ENCODE measurements around the gene NIBAN1. TPM values are rescaled to one million over a fixed set of nuclear protein-coding genes. Genes with fewer than 3 reads are reported as not detected.

The NIBAN1 gene
- polyA plus RNA-seq, 3 donors, result 10.2 to 24.6 (median 12.4) TPM

DNA sequence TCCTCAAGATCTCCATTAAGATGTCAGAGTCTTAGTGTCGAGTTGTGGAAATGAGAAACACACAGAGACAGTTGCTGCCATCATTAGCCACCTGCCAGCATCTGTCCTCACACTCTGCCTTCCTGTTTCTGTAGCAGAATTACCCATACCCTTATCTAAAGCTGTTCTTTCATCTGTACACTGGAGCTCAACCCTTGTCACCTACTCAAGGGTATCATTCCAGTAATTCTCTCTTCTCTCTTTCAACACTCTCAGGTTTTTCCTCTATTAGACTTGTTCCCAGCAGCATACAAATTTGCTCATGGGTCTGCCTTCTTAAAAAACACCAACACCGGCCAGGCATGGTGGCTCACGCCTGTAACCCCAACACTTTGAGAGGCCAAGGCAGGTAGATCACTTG, 43.7 kb upstream of the NIBAN1 start:
- Histone ChIP-seq H4K20me1 (ENCODE audit: insufficient read depth, low read length) (no peaks in the 10 kb centered on the region), H3K9me3 (replicated peaks in 1 of 2; ENCODE audit: control insufficient read depth in 1 of 2, insufficient read depth in 1 of 2, low read length in 2 of 2) (no peaks in the 10 kb centered on the region)

DNA sequence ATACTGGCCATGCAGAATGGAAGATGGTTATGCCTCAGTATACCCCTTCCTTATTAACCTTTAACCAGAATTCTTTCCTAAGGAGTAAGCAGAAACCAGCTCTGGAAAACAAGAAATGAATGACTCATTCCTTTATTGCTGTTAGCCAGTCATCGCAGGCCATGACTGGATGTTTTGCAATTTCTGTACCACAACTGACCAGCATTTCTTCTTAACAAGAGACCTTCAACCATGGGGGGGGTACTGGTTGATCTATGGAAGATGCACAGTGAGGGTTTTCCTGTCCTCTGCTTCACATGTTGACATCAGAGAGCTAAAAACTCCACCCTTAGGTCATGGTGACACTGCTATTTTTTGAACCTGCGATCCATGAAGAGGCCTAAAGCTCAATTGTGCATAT, 43.0 kb upstream of the NIBAN1 start:
- peaks cover 7 to 16% of the 10 kb centered on the region in 2 donors for H3K4me1 ChIP-seq (ENCODE audit: control insufficient read depth in 1 of 2, insufficient read depth in 2 of 2, low read length in 2 of 2)
- no peak overlapping the region for H2AFZ ChIP-seq (ENCODE audit: insufficient read depth, low read depth, low read length, poor library complexity, severe bottlenecking)
- Mint-ChIP-seq H3K9me3 (peaks cover 0 to 1% (median 0%) of the 10 kb centered on the region in 7 donors), H3K27me3 (ENCODE audit: low read depth in 3 of 3) (peaks cover 0 to 4% (median 0%) of the 10 kb centered on the region in 3 donors), H3K36me3 (no peaks in the 10 kb centered on the region), H3K27ac (peak overlapping the region in 2 of 7 donors; percentile 24 to 30), H3K4me3 (no peak overlapping the region), H3K4me1 (peaks cover 18% of the 10 kb centered on the region)
- intact Hi-C loops (cut with micrococcal nuclease), result no loop called here
- no peaks in the 10 kb centered on the region for H3K79me2 ChIP-seq (ENCODE audit: insufficient read depth, low read length)
- peak; percentile 54 to 90 (median 71) for DNase-seq
- no peak overlapping the region for H3K27ac ChIP-seq (ENCODE audit: low read depth in 1 of 2, low read length in 2 of 2)
- TF ChIP-seq, protein P1, sequence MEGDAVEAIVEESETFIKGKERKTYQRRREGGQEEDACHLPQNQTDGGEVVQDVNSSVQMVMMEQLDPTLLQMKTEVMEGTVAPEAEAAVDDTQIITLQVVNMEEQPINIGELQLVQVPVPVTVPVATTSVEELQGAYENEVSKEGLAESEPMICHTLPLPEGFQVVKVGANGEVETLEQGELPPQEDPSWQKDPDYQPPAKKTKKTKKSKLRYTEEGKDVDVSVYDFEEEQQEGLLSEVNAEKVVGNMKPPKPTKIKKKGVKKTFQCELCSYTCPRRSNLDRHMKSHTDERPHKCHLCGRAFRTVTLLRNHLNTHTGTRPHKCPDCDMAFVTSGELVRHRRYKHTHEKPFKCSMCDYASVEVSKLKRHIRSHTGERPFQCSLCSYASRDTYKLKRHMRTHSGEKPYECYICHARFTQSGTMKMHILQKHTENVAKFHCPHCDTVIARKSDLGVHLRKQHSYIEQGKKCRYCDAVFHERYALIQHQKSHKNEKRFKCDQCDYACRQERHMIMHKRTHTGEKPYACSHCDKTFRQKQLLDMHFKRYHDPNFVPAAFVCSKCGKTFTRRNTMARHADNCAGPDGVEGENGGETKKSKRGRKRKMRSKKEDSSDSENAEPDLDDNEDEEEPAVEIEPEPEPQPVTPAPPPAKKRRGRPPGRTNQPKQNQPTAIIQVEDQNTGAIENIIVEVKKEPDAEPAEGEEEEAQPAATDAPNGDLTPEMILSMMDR (IDR thresholded peaks at IDR 0.05), result no peak
- H3K9ac ChIP-seq (ENCODE audit: insufficient read depth, low read length, poor library complexity, severe bottlenecking), result no peak overlapping the region
- no CpG with 5 or more reads among the region's 2 CpGs for WGBS (ENCODE audit: insufficient coverage)
- H3K4me2 ChIP-seq (replicated peaks; ENCODE audit: extremely low read depth, low read length, poor library complexity, severe bottlenecking), result no peak overlapping the region
- no peaks in the 10 kb centered on the region for H3K27me3 ChIP-seq (ENCODE audit: control insufficient read depth in 2 of 2, insufficient read depth in 2 of 2, low read length in 2 of 2)
- no peaks in the 10 kb centered on the region for H3K9me3 ChIP-seq (replicated peaks in 1 of 2; ENCODE audit: control insufficient read depth in 1 of 2, insufficient read depth in 1 of 2, low read length in 2 of 2)
- H4K20me1 ChIP-seq (ENCODE audit: insufficient read depth, low read length), result no peaks in the 10 kb centered on the region
- H3K36me3 ChIP-seq (replicated peaks in 1 of 2; ENCODE audit: control insufficient read depth in 1 of 2, insufficient read depth in 2 of 2, low read length in 2 of 2), result no peaks in the 10 kb centered on the region
- H3K4me3 ChIP-seq (replicated peaks in 1 of 3; ENCODE audit: low read depth in 2 of 3, low read length in 3 of 3), result no peak overlapping the region

More for the DNA sequence above, 43.7 kb upstream of the NIBAN1 start:
- DNase-seq, result no peak
- Histone ChIP-seq H2AFZ (ENCODE audit: insufficient read depth, low read depth, low read length, poor library complexity, severe bottlenecking) (no peak overlapping the region), H3K36me3 (replicated peaks in 1 of 2; ENCODE audit: control insufficient read depth in 1 of 2, insufficient read depth in 2 of 2, low read length in 2 of 2) (no peaks in the 10 kb centered on the region), H3K4me3 (replicated peaks in 1 of 3; ENCODE audit: low read depth in 2 of 3, low read length in 3 of 3) (no peak overlapping the region), H3K27ac (ENCODE audit: low read depth in 1 of 2, low read length in 2 of 2) (no peak overlapping the region), H3K27me3 (ENCODE audit: control insufficient read depth in 2 of 2, insufficient read depth in 2 of 2, low read length in 2 of 2) (no peaks in the 10 kb centered on the region), H3K4me2 (replicated peaks; ENCODE audit: extremely low read depth, low read length, poor library complexity, severe bottlenecking) (no peak overlapping the region), H3K9ac (ENCODE audit: insufficient read depth, low read length, poor library complexity, severe bottlenecking) (no peak overlapping the region), H3K4me1 (ENCODE audit: control insufficient read depth in 1 of 2, insufficient read depth in 2 of 2, low read length in 2 of 2) (peaks cover 7 to 16% of the 10 kb centered on the region in 2 donors), H3K79me2 (ENCODE audit: insufficient read depth, low read length) (no peaks in the 10 kb centered on the region)
- Mint-ChIP-seq H3K27ac (peak overlapping the region in 3 of 7 donors; percentile 31 to 75 (median 50)), H3K9me3 (peaks cover 0 to 2% (median 0%) of the 10 kb centered on the region in 7 donors), H3K4me1 (peaks cover 18% of the 10 kb centered on the region), H3K36me3 (no peaks in the 10 kb centered on the region), H3K4me3 (no peak overlapping the region), H3K27me3 (ENCODE audit: low read depth in 3 of 3) (peaks cover 0 to 4% (median 0%) of the 10 kb centered on the region in 3 donors)
- TF ChIP-seq, protein P1 (IDR thresholded peaks at IDR 0.05), result no peak
- no CpG with 5 or more reads among the region's 3 CpGs for WGBS (ENCODE audit: insufficient coverage)
- intact Hi-C loops (cut with micrococcal nuclease), result no loop called here

All from CD14-positive monocyte (primary cell).